GM23338 (cell line): ENCODE measurements around the gene PDCD4. TPM values are rescaled to one million over a fixed set of nuclear protein-coding genes. Genes with fewer than 3 reads are reported as not detected.

Source experiments
- ATAC-seq: fragments of 200-7000 bp; cut with Tn5 transposase; 3 replicates; pipeline ENCODE4 v1.9.1; 2020
- DNase-seq: peaks from one replicate; pipeline ENCODE4 v3.0.0-alpha.2; 2015; ENCODE audit warnings: low spot score
- H2AFZ ChIP-seq: fragments of 200-600 bp; sonication (generic); 2 replicates; pipeline ENCODE4 v1.8.0; 2016; ENCODE audit warnings: antibody characterized with exemption, mild to moderate bottlenecking, moderate library complexity
- H3F3A ChIP-seq: fragments of 200-600 bp; sonication (generic); replicated peaks from 2 replicates; pipeline ENCODE4 v1.8.0; 2017; ENCODE audit warnings: antibody characterized with exemption, mixed run types, low read depth
- H3K27ac ChIP-seq: fragments of 200-600 bp; sonication (generic); 2 replicates; pipeline ENCODE4 v1.6.1; 2016; ENCODE audit warnings: low read depth
- H3K27me3 ChIP-seq: fragments of 200-600 bp; sonication (generic); 2 replicates; pipeline ENCODE4 v1.8.0; 2016; ENCODE audit warnings: mild to moderate bottlenecking, mixed run types, moderate library complexity; ENCODE audit not compliant: insufficient read depth
- H3K36me3 ChIP-seq: fragments of 200-600 bp; sonication (generic); 2 replicates; pipeline ENCODE4 v1.8.0; 2016; ENCODE audit warnings: mild to moderate bottlenecking; ENCODE audit not compliant: insufficient read depth
- H3K4me1 ChIP-seq: fragments of 200-600 bp; sonication (generic); 2 replicates; pipeline ENCODE4 v1.8.0; 2016; ENCODE audit warnings: mild to moderate bottlenecking, moderate library complexity; ENCODE audit not compliant: insufficient read depth
- H3K4me2 ChIP-seq: fragments of 200-600 bp; sonication (generic); 2 replicates; pipeline ENCODE4 v1.7.1; 2017; ENCODE audit warnings: mixed run types
- H3K4me3 ChIP-seq: fragments of 200-600 bp; sonication (generic); 2 replicates; pipeline ENCODE4 v1.6.1; 2016; ENCODE audit warnings: mixed run types
- H3K79me2 ChIP-seq: fragments of 200-600 bp; sonication (generic); replicated peaks from 2 replicates; pipeline ENCODE4 v1.8.0; 2017; ENCODE audit warnings: mild to moderate bottlenecking; ENCODE audit not compliant: insufficient read depth
- H3K9me2 ChIP-seq: fragments of 200-600 bp; sonication (generic); 2 replicates; pipeline ENCODE4 v1.8.0; 2017; ENCODE audit not compliant: insufficient read depth
- H4K20me1 ChIP-seq: fragments of 200-600 bp; sonication (generic); replicated peaks from 2 replicates; pipeline ENCODE4 v1.8.0; 2017; ENCODE audit warnings: mild to moderate bottlenecking; ENCODE audit not compliant: insufficient read depth
- H3K27ac Mint-ChIP-seq: 2 replicates; pipeline ENCODE4 v1.8.0; 2020; ENCODE audit warnings: inconsistent platforms, mild to moderate bottlenecking, moderate library complexity, mixed read lengths
- H3K27me3 Mint-ChIP-seq: 3 replicates; pipeline ENCODE4 v1.8.0; 2022; ENCODE audit warnings: low read depth, mild to moderate bottlenecking, moderate library complexity, mixed read lengths, inconsistent platforms; ENCODE audit not compliant: insufficient read depth, poor library complexity
- H3K36me3 Mint-ChIP-seq: 3 replicates; pipeline ENCODE4 v1.8.0; 2021; ENCODE audit warnings: low read depth, mild to moderate bottlenecking, inconsistent platforms, moderate library complexity, mixed read lengths
- H3K4me1 Mint-ChIP-seq: 3 replicates; pipeline ENCODE4 v1.8.0; 2020; ENCODE audit warnings: mild to moderate bottlenecking, inconsistent platforms, mixed read lengths
- H3K4me3 Mint-ChIP-seq: 3 replicates; pipeline ENCODE4 v1.8.0; 2021; ENCODE audit warnings: moderate library complexity, mild to moderate bottlenecking, inconsistent platforms, mixed read lengths
- H3K9me3 Mint-ChIP-seq: 3 replicates; pipeline ENCODE4 v1.8.0; 2020; ENCODE audit warnings: moderate library complexity, mild to moderate bottlenecking, inconsistent platforms, mixed read lengths
- EZH2 ChIP-seq: fragments of 200-600 bp; sonication (generic); IDR thresholded peaks from one replicate; pipeline ENCODE4 v1.8.0; 2017; ENCODE audit warnings: antibody characterized with exemption, mild to moderate bottlenecking, low read depth; ENCODE audit not compliant: unreplicated experiment
- EZH2phosphoT487 ChIP-seq: fragments of 200-600 bp; sonication (generic); IDR thresholded peaks from one replicate; pipeline ENCODE4 v1.8.1; 2018; ENCODE audit warnings: antibody characterized with exemption; ENCODE audit not compliant: unreplicated experiment
- POLR2AphosphoS5 ChIP-seq: IDR thresholded peaks from 2 replicates; pipeline ENCODE4 v1.6.1; 2016; ENCODE audit warnings: antibody characterized with exemption, low read depth
- STAT1 ChIP-seq: IDR thresholded peaks from one replicate; pipeline ENCODE4 v1.6.1; 2016; ENCODE audit warnings: antibody characterized with exemption; ENCODE audit not compliant: unreplicated experiment
- ZNF114 ChIP-seq: fragments of 250-450 bp; sonication (Bioruptor Pico); IDR thresholded peaks from 2 replicates; pipeline ENCODE4 v1.5.0; 2020; ENCODE audit warnings: mild to moderate bottlenecking, moderate library complexity
- polyA plus RNA-seq: library from polyadenylated mRNA; unstranded; fragments of >200 nt; fragmentation: Nextera tagmentation; extraction: Ambion mirVana; gene quantifications from 2 replicates; pipeline ENCODE4 v1.2.1, GENCODE V29; 2016
- total RNA-seq: library from RNA; depleted of rRNA; stranded (reverse); fragments of >200 nt; shearing (Covaris generic); gene quantifications from 2 replicates; pipeline ENCODE4 v1.2.3, GENCODE V29; 2014
- TF ChIP-seq, protein P1 (sequence below): fragments of 250-450 bp; sonication (Bioruptor Pico); IDR thresholded peaks from 2 replicates; pipeline ENCODE4 v1.5.0; 2020; ENCODE audit warnings: mild to moderate bottlenecking, moderate library complexity

The PDCD4 gene
- total and polyA plus RNA-seq, 2 experiments from 2014 or later: 10.1 to 18.0 TPM

DNA sequence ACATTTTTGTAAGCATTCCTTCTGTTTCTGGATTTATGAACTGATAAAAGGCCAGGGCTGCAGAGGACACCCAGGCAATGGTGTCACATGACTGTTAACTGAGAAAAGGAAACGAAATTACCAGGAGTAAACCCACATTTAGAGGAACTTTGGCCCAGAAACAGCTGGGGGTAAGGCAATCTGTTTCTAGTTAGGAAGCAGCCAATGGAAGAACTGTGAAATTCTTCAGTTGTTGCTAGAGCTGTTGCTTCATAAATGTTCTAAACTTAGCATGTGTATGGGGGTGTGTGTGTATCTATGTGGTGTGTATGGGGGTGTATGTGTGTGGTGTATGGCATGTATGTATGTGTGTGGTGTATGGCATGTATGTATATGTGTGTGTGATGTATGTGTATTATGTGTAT is 11.8 kb upstream of the PDCD4 start (continued):
- TF ChIP-seq, protein P1, sequence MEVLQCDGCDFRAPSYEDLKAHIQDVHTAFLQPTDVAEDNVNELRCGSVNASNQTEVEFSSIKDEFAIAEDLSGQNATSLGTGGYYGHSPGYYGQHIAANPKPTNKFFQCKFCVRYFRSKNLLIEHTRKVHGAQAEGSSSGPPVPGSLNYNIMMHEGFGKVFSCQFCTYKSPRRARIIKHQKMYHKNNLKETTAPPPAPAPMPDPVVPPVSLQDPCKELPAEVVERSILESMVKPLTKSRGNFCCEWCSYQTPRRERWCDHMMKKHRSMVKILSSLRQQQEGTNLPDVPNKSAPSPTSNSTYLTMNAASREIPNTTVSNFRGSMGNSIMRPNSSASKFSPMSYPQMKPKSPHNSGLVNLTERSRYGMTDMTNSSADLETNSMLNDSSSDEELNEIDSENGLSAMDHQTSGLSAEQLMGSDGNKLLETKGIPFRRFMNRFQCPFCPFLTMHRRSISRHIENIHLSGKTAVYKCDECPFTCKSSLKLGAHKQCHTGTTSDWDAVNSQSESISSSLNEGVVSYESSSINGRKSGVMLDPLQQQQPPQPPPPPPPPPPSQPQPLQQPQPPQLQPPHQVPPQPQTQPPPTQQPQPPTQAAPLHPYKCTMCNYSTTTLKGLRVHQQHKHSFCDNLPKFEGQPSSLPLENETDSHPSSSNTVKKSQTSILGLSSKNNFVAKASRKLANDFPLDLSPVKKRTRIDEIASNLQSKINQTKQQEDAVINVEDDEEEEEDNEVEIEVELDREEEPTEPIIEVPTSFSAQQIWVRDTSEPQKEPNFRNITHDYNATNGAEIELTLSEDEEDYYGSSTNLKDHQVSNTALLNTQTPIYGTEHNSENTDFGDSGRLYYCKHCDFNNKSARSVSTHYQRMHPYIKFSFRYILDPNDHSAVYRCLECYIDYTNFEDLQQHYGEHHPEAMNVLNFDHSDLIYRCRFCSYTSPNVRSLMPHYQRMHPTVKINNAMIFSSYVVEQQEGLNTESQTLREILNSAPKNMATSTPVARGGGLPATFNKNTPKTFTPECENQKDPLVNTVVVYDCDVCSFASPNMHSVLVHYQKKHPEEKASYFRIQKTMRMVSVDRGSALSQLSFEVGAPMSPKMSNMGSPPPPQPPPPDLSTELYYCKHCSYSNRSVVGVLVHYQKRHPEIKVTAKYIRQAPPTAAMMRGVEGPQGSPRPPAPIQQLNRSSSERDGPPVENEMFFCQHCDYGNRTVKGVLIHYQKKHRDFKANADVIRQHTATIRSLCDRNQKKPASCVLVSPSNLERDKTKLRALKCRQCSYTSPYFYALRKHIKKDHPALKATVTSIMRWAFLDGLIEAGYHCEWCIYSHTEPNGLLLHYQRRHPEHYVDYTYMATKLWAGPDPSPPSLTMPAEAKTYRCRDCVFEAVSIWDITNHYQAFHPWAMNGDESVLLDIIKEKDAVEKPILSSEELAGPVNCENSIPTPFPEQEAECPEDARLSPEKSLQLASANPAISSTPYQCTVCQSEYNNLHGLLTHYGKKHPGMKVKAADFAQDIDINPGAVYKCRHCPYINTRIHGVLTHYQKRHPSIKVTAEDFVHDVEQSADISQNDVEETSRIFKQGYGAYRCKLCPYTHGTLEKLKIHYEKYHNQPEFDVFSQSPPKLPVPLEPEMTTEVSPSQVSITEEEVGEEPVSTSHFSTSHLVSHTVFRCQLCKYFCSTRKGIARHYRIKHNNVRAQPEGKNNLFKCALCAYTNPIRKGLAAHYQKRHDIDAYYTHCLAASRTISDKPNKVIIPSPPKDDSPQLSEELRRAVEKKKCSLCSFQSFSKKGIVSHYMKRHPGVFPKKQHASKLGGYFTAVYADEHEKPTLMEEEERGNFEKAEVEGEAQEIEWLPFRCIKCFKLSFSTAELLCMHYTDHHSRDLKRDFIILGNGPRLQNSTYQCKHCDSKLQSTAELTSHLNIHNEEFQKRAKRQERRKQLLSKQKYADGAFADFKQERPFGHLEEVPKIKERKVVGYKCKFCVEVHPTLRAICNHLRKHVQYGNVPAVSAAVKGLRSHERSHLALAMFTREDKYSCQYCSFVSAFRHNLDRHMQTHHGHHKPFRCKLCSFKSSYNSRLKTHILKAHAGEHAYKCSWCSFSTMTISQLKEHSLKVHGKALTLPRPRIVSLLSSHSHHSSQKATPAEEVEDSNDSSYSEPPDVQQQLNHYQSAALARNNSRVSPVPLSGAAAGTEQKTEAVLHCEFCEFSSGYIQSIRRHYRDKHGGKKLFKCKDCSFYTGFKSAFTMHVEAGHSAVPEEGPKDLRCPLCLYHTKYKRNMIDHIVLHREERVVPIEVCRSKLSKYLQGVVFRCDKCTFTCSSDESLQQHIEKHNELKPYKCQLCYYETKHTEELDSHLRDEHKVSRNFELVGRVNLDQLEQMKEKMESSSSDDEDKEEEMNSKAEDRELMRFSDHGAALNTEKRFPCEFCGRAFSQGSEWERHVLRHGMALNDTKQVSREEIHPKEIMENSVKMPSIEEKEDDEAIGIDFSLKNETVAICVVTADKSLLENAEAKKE: no peak
- no peak for TF ChIP-seq POLR2AphosphoS5

DNA sequence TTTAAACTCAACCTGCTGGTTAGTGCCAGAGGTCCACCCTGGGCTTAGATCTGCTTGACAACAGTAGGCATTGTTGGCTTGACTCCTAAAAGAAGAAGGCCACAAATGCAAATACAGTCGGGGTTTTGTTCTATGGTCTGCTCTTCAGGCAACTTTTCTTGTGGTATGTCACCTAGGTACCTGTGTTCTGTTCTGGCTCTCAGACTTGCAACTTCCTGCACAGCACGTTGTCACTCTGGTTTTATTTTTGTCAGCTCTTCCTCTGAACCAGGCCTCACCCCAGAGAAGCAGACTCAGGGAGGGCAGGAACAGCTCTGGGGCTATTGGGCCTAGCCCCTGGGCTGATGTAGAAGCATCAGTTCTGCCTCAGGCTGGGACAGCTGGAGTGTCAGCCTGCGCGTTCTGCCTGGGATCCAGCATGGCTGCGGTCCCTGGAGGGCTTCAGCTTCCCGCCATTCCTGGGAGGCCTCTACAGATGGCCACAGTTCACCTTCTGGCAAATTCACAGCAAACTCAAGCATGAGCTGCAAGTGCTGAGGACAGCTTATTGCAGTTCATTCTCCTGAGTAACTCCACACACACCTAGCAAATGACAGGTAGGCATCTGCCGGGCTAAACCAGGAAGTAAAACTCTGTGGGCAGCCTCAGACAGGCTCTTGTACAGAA is 11.0 kb upstream of the PDCD4 start:
- no peak overlapping the region for H3K27ac Mint-ChIP-seq

More for the DNA sequence above, 11.0 kb upstream of the PDCD4 start:
- no peaks in the 10 kb centered on the region for H3K36me3 ChIP-seq
- no peak overlapping the region for H3K27ac ChIP-seq
- peaks cover 2% of the 10 kb centered on the region for H3K27me3 Mint-ChIP-seq
- no peaks in the 10 kb centered on the region for H3K9me3 Mint-ChIP-seq
- no peak overlapping the region for H3K4me3 ChIP-seq
- DNase-seq: no peak
- H3K4me3 Mint-ChIP-seq: no peak overlapping the region
- peaks cover 10% of the 10 kb centered on the region; the same call in 2 of the 3 replicates for H3K4me1 Mint-ChIP-seq
- H3K4me1 ChIP-seq: no peaks in the 10 kb centered on the region
- no peaks in the 10 kb centered on the region for H4K20me1 ChIP-seq
- TF ChIP-seq EZH2: no peak
- TF ChIP-seq ZNF114 (CRISPR knock-in tag): no peak
- TF ChIP-seq STAT1: no peak
- TF ChIP-seq, protein P1: no peak
- no peak for TF ChIP-seq EZH2phosphoT487
- H3K4me2 ChIP-seq: no peak overlapping the region
- H3K27me3 ChIP-seq: no peaks in the 10 kb centered on the region
- no peak overlapping the region for H2AFZ ChIP-seq
- no peaks in the 10 kb centered on the region for H3F3A ChIP-seq
- ATAC-seq: no peak
- peaks cover 5% of the 10 kb centered on the region for H3K9me2 ChIP-seq
- H3K36me3 Mint-ChIP-seq: no peaks in the 10 kb centered on the region
- H3K79me2 ChIP-seq: no peaks in the 10 kb centered on the region
